ENCODE measurements around the gene EXOC6. TPM values are rescaled to one million over a fixed set of nuclear protein-coding genes. Genes with fewer than 3 reads are reported as not detected.

Gene EXOC6
- total RNA-seq, 1 donor from 2014 or later: 17.2 TPM

GRCh38 chr10:93068411-93069244 lies 220.3 kb downstream of the EXOC6 start:
- no peak overlapping the region for H3K27ac ChIP-seq (replicated peaks)
- H3K4me3 ChIP-seq: peak overlapping the region; percentile 40
- intact Hi-C loops (cut with micrococcal nuclease): no loop called here
- no peak for TF ChIP-seq CTCF (IDR thresholded peaks at IDR 0.05; ENCODE audit: borderline replicate concordance)
- peaks cover 98% of the 10 kb centered on the region for H3K27me3 ChIP-seq (ENCODE audit: low read depth)
- H3K36me3 ChIP-seq: no peaks in the 10 kb centered on the region
- H3K4me1 ChIP-seq: peaks cover 42% of the 10 kb centered on the region
- H3K9me3 ChIP-seq (replicated peaks): no peaks in the 10 kb centered on the region
- DNase-seq: no peak

GRCh38 chr10:93069245-93069561 lies 220.9 kb downstream of the EXOC6 start:
- no peak for TF ChIP-seq CTCF (IDR thresholded peaks at IDR 0.05; ENCODE audit: borderline replicate concordance)
- intact Hi-C loops (cut with micrococcal nuclease): no loop called here

GRCh38 chr10:93070378-93071176 lies 222.3 kb downstream of the EXOC6 start:
- no peak overlapping the region for H3K27ac ChIP-seq (replicated peaks)
- H3K27me3 ChIP-seq (ENCODE audit: low read depth): peaks cover 98% of the 10 kb centered on the region
- no peak for DNase-seq
- peaks cover 59% of the 10 kb centered on the region for H3K4me1 ChIP-seq
- no peak overlapping the region for H3K4me3 ChIP-seq
- H3K9me3 ChIP-seq (replicated peaks): no peaks in the 10 kb centered on the region
- intact Hi-C loops (cut with micrococcal nuclease): no loop called here
- no peaks in the 10 kb centered on the region for H3K36me3 ChIP-seq
- no peak for TF ChIP-seq CTCF (IDR thresholded peaks at IDR 0.05; ENCODE audit: borderline replicate concordance)

More at GRCh38 chr10:93069245-93069561, 220.9 kb downstream of the EXOC6 start:
- Histone ChIP-seq H3K27ac (replicated peaks) (no peak overlapping the region), H3K9me3 (replicated peaks) (no peaks in the 10 kb centered on the region), H3K4me1 (peaks cover 48% of the 10 kb centered on the region), H3K36me3 (no peaks in the 10 kb centered on the region), H3K4me3 (no peak overlapping the region), H3K27me3 (ENCODE audit: low read depth) (peaks cover 98% of the 10 kb centered on the region)
- no peak for DNase-seq

- peaks cover 54% of the 10 kb centered on the region for H3K4me1 ChIP-seq
- H3K27ac ChIP-seq (replicated peaks): no peak overlapping the region
- TF ChIP-seq CTCF (IDR thresholded peaks at IDR 0.05; ENCODE audit: borderline replicate concordance): no peak
- intact Hi-C loops (cut with micrococcal nuclease): no loop called here
- DNase-seq: no peak
- H3K9me3 ChIP-seq (replicated peaks): no peaks in the 10 kb centered on the region
- no peak overlapping the region for H3K4me3 ChIP-seq
- no peaks in the 10 kb centered on the region for H3K36me3 ChIP-seq
- H3K27me3 ChIP-seq (ENCODE audit: low read depth): peaks cover 98% of the 10 kb centered on the region
These were observed 222.8 kb downstream of the EXOC6 start for GRCh38 chr10:93071177-93071472.

GRCh38 chr10:93071674-93072224 lies 223.4 kb downstream of the EXOC6 start:
- intact Hi-C loops (cut with micrococcal nuclease): no loop called here
- no peak for DNase-seq
- H3K27me3 ChIP-seq (ENCODE audit: low read depth): peaks cover 98% of the 10 kb centered on the region
- no peaks in the 10 kb centered on the region for H3K9me3 ChIP-seq (replicated peaks)
- H3K36me3 ChIP-seq: no peaks in the 10 kb centered on the region
- H3K27ac ChIP-seq (replicated peaks): no peak overlapping the region
- peaks cover 52% of the 10 kb centered on the region for H3K4me1 ChIP-seq
- H3K4me3 ChIP-seq: peak overlapping the region; percentile 62
- TF ChIP-seq CTCF (IDR thresholded peaks at IDR 0.05; ENCODE audit: borderline replicate concordance): no peak

All from left ventricle myocardium inferior (tissue), 1 donor.